ENCODE results near the gene SLC22A7. TPM values are rescaled to one million over a fixed set of nuclear protein-coding genes. Genes with fewer than 3 reads are reported as not detected.

SLC22A7 gene
- total and polyA plus RNA-seq, 7 donors = not detected

DNA sequence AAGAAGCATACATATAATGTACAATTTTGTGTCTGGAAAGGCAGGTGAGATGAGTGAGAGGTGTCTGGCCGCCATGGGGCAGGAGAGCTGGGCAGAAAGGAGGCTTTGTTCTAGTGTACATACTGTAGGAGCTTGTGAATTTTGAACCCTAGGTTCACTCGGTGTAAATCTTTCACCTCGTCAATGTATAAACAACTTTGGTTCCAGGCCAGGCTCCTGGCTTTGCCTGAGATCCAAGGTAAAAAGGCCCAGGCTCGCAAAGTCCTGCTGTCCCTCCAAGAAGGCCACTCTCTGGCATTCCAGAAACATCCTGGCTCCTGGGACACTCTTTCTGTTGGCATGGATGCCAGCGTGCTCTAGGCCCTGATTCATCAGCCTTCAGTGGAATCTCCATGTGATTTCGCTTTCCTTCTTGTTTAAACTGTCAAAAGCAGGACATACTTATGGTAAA lies 7.1 kb upstream of the SLC22A7 start:
- H3K9me3 ChIP-seq = no peaks in the 10 kb centered on the region
- no peaks in the 10 kb centered on the region for H3K36me3 ChIP-seq
- peaks cover 0 to 5% (median under 1%) of the 10 kb centered on the region in 3 donors for H3K27me3 ChIP-seq
- H3K4me1 ChIP-seq = no peaks in the 10 kb centered on the region
- DNase-seq = no peak
- intact Hi-C loops (cut with DNase I) = no loop called here
- TF ChIP-seq CTCF (IDR thresholded peaks at IDR 0.05) = no peak
- TF ChIP-seq POLR2A (IDR thresholded peaks at IDR 0.05) = no peak
- TF ChIP-seq POLR2AphosphoS5 (IDR thresholded peaks at IDR 0.05) = no peak
- TF ChIP-seq EP300 (IDR thresholded peaks at IDR 0.05) = no peak
- H3K27ac ChIP-seq = no peak overlapping the region
- 41 to 76% methylated on average over 6 of the region's 6 CpGs for WGBS, 2 donors
- no peak overlapping the region for H3K4me3 ChIP-seq

GRCh38 chr6:43291708-43292107 lies 6.4 kb upstream of the SLC22A7 start:
- no peaks in the 10 kb centered on the region for H3K27me3 ChIP-seq
- TF ChIP-seq EP300 (IDR thresholded peaks at IDR 0.05) = no peak
- no peak for TF ChIP-seq POLR2AphosphoS5 (IDR thresholded peaks at IDR 0.05)
- no peaks in the 10 kb centered on the region for H3K9me3 ChIP-seq
- H3K4me1 ChIP-seq = no peaks in the 10 kb centered on the region
- DNase-seq = no peak
- no peak overlapping the region for H3K27ac ChIP-seq
- no peaks in the 10 kb centered on the region for H3K36me3 ChIP-seq
- WGBS, 2 donors = 47 to 75% methylated on average over 2 of the region's 2 CpGs
- intact Hi-C loops (cut with DNase I) = no loop called here
- H3K4me3 ChIP-seq = no peak overlapping the region

DNA sequence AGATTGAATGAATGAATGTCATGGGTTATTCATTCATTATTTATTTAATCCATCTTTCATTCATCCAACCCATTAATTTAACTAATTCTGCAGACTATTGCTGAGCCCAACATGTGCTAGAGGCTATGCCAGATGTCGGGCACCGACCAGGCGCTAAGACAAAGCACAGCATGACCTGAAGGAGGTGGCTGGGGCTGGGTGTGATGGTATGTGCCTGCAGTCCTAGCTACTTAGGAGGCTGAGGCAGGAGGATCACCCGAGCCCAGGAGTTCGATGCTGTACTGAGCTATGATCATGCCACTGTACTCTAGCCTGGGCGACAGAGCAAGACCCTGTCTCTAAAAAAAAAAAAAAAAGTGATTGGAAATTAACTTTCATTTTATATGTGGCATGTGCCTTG lies 5.7 kb upstream of the SLC22A7 start:
- H3K4me1 ChIP-seq = no peaks in the 10 kb centered on the region
- WGBS, 2 donors = 96 to 97% methylated on average over 6 of the region's 6 CpGs
- TF ChIP-seq EP300 (IDR thresholded peaks at IDR 0.05) = no peak
- TF ChIP-seq POLR2A (IDR thresholded peaks at IDR 0.05) = no peak
- TF ChIP-seq CTCF (IDR thresholded peaks at IDR 0.05) = no peak
- no peak for TF ChIP-seq POLR2AphosphoS5 (IDR thresholded peaks at IDR 0.05)
- H3K27me3 ChIP-seq = no peaks in the 10 kb centered on the region
- intact Hi-C loops (cut with DNase I) = no loop called here
- H3K9me3 ChIP-seq = no peaks in the 10 kb centered on the region
- no peak overlapping the region for H3K4me3 ChIP-seq
- no peak for DNase-seq
- H3K36me3 ChIP-seq = no peaks in the 10 kb centered on the region
- H3K27ac ChIP-seq = no peak overlapping the region

DNA sequence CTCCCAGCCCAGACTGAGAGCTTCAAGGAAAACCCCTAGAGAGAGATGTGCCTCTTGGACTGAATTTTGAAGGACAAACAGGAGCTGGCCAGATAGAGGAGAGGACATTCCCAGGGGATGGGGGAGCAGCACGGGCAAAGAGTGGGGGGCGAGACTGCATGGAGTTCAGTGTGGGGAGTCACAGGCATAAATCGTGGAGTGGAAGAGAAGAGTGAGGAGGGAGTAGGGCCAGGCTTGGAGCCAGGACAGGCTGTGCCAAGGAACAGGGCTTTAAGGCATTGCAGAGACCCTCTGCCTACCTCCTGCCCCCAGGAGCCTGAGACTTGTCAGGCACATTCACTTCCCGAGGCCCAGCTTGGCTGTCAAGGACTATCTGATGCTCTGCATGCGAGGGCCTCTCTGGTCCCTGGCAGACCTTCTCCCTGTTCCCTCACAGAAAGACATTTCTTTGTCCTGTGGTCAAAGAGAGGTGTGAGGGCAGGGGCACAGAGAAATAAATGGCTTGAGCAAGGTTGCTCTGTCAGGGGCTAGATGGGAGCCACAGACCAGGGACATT lies 5.2 kb upstream of the SLC22A7 start:
- no peak overlapping the region for H3K27ac ChIP-seq
- H3K27me3 ChIP-seq = no peaks in the 10 kb centered on the region
- DNase-seq = no peak
- no peak overlapping the region for H3K4me3 ChIP-seq
- WGBS, 2 donors = 90 to 95% methylated on average over 5 of the region's 5 CpGs
- intact Hi-C loops (cut with DNase I) = no loop called here
- no peak for TF ChIP-seq POLR2A (IDR thresholded peaks at IDR 0.05)
- no peaks in the 10 kb centered on the region for H3K9me3 ChIP-seq
- H3K4me1 ChIP-seq = no peaks in the 10 kb centered on the region
- H3K36me3 ChIP-seq = no peaks in the 10 kb centered on the region

DNA sequence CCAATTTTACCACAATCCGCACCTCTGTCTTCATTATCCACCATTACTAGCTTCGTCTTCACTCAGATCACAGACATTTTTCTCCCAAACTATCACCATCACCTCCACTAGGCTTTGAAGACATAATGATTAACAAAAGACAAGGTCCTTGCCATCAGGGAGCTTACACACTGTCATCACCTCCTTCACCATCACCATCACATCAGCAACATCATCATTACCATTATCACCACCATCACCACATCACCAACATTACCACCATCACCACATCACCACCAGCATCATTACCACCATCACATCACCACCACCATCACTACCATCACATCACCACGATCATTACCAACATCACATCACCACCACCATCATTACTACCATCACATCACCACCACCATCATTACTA lies 4.4 kb upstream of the SLC22A7 start:
- Histone ChIP-seq H3K27me3 (peaks cover 0 to 5% (median 0%) of the 10 kb centered on the region in 3 donors), H3K27ac (no peak overlapping the region), H3K4me1 (no peaks in the 10 kb centered on the region), H3K36me3 (no peaks in the 10 kb centered on the region), H3K9me3 (no peaks in the 10 kb centered on the region), H3K4me3 (no peak overlapping the region)
- TF ChIP-seq POLR2AphosphoS5 (IDR thresholded peaks at IDR 0.05) = no peak
- no peak for TF ChIP-seq CTCF (IDR thresholded peaks at IDR 0.05)
- no peak for TF ChIP-seq POLR2A (IDR thresholded peaks at IDR 0.05)
- TF ChIP-seq EP300 (IDR thresholded peaks at IDR 0.05) = no peak
- DNase-seq = no peak
- intact Hi-C loops (cut with DNase I) = no loop called here
- 90 to 94% methylated on average over 3 of the region's 3 CpGs for WGBS, 2 donors

GRCh38 chr6:43294536-43294935 lies 3.5 kb upstream of the SLC22A7 start:
- H3K9me3 ChIP-seq = no peaks in the 10 kb centered on the region
- H3K27me3 ChIP-seq = peaks cover 0 to 5% (median 4%) of the 10 kb centered on the region in 3 donors
- WGBS, 2 donors = 87% methylated on average over 3 of the region's 3 CpGs
- intact Hi-C loops (cut with DNase I) = no loop called here
- no peak overlapping the region for H3K4me3 ChIP-seq
- H3K36me3 ChIP-seq = no peaks in the 10 kb centered on the region
- TF ChIP-seq POLR2AphosphoS5 (IDR thresholded peaks at IDR 0.05) (no peak), POLR2A (IDR thresholded peaks at IDR 0.05) (no peak), CTCF (IDR thresholded peaks at IDR 0.05) (no peak), EP300 (IDR thresholded peaks at IDR 0.05) (no peak)
- no peak for DNase-seq
- no peaks in the 10 kb centered on the region for H3K4me1 ChIP-seq
- H3K27ac ChIP-seq = no peak overlapping the region

Measured in sigmoid colon (tissue), 7 donors.